ENCODE measurements around the gene ZC3H8.
"Not testable (repeated sequence)": the region's sequence is repeated elsewhere in the genome, so short reads cannot be mapped to it uniquely, and the experiment has no call there.

The ZC3H8 gene

DNA sequence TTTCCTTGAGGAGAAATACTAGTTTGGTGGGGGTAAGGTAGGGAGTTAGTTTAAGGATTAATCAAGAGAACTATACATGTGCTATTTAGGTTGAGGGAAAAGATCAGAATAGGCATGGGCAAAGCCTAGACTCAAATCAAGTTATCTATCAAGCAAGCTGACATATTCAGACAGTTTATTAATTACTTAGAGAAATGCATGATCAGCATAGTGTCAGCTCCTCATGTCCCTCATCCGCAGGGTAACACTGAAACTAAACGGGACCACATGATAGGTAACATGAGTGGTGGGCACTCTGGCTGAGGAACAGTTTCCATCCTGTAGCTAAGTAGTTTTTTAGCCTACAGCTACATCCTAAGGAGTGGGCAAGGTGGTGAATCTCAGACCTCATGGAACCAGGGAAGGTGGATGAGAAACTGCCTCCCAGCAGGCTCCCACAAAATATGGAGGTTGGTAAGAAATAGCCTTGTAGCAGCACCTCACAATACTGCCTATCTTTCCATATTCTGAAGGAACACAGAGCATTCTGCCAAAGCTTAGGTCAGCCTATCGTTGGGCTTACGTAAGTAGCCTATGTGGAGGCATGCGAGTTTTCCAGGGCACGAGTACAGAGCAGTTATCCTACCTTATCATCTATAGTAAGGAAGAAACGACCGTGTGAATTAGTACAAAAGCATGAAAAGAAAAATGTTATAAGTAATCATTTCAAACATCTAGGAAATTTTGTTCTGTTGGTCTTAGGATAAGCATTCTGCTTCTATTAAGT is 39.0 kb upstream of the ZC3H8 start:
- no peak overlapping the region for H3K4me3 ChIP-seq (ENCODE audit: control insufficient read depth, low read depth, low read length)
- TF ChIP-seq, protein P1, sequence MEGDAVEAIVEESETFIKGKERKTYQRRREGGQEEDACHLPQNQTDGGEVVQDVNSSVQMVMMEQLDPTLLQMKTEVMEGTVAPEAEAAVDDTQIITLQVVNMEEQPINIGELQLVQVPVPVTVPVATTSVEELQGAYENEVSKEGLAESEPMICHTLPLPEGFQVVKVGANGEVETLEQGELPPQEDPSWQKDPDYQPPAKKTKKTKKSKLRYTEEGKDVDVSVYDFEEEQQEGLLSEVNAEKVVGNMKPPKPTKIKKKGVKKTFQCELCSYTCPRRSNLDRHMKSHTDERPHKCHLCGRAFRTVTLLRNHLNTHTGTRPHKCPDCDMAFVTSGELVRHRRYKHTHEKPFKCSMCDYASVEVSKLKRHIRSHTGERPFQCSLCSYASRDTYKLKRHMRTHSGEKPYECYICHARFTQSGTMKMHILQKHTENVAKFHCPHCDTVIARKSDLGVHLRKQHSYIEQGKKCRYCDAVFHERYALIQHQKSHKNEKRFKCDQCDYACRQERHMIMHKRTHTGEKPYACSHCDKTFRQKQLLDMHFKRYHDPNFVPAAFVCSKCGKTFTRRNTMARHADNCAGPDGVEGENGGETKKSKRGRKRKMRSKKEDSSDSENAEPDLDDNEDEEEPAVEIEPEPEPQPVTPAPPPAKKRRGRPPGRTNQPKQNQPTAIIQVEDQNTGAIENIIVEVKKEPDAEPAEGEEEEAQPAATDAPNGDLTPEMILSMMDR (IDR thresholded peaks at IDR 0.05; ENCODE audit: control insufficient read depth, insufficient read depth, low read depth, low read length, missing control alignments): no peak

DNA sequence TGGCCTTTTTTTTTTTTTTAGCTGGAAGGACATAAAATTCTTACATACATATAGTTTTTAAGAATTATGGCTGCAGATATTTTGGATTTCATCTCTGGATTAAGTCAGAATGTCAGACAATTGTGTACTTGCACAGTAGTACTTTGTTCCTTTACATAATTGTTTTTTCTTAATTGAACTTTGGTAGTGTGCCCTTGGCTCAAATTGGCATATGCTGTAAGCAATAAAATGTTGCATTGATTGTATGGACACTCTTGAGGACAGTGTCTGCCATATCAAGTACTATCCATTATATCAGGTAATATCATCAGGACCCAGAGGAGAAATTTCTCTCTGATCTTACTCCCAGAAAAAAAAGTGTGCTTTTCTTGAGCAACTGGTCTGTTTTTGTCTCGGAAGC is 35.8 kb upstream of the ZC3H8 start:
- no peak for DNase-seq (ENCODE audit: low read depth)
- TF ChIP-seq, protein P1 (IDR thresholded peaks at IDR 0.05; ENCODE audit: control insufficient read depth, insufficient read depth, low read depth, low read length, missing control alignments): no peak
- no peak overlapping the region for H3K4me3 ChIP-seq (ENCODE audit: control insufficient read depth, low read depth, low read length)

More for the DNA sequence above, 39.0 kb upstream of the ZC3H8 start:
- no peak for DNase-seq (ENCODE audit: low read depth)

DNA sequence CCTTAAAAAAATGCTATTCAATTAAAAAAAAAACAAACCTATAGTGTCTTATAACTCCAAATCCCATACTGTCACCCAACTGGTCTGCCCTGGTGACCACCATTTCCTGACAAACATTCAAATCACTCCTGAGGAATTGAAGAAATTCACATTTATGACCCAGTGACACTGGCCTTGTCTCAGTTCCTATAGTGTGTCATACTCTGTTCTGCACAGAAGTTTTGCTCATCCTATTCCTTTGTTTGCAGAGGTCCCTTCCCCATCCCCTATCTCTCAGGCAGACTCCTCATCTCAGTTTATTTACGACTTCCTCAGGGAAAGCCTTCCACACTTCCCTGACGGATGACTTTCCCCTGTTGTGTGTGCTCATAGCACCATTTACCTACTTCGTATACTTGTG is 35.2 kb upstream of the ZC3H8 start:
- no peak overlapping the region for H3K4me3 ChIP-seq (ENCODE audit: control insufficient read depth, low read depth, low read length)
- TF ChIP-seq, protein P1 (IDR thresholded peaks at IDR 0.05; ENCODE audit: control insufficient read depth, insufficient read depth, low read depth, low read length, missing control alignments): no peak
- no peak for DNase-seq (ENCODE audit: low read depth)

DNA sequence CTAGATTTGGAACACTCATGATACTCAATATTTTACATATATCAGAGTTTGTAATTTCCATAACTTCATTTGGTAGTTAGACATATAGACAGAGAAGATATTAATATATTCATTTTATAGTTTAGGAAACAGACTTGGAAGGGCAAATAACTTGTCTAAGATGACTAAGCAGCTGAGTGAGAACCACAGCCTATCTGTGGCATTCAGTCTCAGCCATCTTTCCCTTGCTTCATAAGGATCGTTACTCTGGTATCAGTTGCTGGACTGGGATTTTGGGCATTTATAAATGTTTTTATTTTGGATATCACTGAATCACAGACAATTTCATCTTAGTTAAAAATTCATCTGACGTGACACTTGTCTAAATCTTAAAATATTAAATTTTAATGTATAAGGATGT is 28.7 kb upstream of the ZC3H8 start:
- H3K4me3 ChIP-seq (ENCODE audit: control insufficient read depth, low read depth, low read length); DNase-seq (ENCODE audit: low read depth): not testable (repeated sequence)

DNA sequence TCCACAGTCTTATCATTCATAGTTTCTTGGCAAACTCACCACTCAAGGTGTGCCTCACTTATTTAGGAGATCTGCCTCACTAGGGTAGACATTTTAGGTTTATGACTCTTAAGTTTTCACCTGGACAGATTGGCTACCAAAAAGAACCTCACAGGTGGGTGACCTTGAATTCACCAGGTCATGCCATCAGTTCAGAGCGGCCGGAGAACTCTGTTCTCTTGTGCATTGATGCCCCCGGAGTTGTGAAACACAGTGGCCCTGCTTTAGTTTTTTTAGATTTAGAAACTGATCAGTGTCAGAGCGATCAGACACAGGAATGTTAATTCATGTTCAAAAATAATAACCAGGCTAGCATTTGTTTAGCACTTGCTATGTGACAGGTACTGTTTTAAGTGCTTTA is 27.2 kb upstream of the ZC3H8 start:
- H3K4me3 ChIP-seq (ENCODE audit: control insufficient read depth, low read depth, low read length); DNase-seq (ENCODE audit: low read depth): not testable (repeated sequence)

DNA sequence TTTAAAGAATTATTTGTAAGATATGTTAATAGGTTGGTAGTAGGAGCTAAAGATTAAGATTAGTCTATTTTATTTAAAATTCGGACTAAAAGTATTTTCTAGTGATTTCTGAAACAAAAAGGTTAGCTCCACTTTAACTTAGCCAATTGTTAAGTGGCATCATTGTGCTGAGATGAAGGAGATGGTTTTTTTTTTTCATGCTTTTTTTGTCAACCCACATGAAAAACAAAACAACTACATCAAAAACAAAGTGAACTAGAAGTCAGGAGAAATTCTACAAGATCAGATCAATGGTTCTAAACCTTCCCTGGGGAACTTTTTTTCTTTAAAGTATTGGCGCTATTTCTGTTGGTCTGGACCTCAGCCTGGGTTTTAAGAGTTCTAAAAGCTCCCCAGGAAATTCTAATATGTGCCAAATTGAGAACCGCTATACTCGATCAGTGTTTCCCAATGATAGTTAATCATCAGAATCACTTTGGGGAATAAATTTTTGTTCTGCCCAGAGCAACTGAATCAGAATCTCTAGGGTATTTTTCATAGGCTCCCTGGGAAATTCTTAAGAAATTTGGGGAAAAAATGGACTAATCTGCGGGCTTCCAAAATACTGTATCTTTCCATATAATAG is 22.9 kb upstream of the ZC3H8 start:
- no peak overlapping the region for H3K4me3 ChIP-seq (ENCODE audit: control insufficient read depth, low read depth, low read length)
- TF ChIP-seq, protein P1 (IDR thresholded peaks at IDR 0.05; ENCODE audit: control insufficient read depth, insufficient read depth, low read depth, low read length, missing control alignments): no peak
- DNase-seq (ENCODE audit: low read depth): no peak

DNA sequence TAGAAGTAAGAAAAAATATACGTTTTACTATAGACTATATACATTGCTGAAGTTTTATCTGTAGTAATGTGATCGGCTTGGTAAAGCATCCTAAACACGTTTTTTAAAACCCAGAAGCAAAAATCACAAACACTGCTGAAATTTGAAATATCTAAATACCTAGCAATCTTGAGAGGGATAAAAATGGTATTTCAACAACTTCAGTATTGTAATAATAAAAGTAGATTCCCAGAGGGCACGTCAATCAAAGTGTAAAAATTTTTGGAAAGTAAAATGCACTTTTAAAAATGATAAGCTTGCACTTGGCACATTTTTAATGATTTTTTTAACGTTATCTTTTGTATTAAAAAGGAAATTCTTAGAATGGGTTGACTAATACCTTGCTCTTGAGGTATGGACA is 22.1 kb upstream of the ZC3H8 start:
- TF ChIP-seq, protein P1 (IDR thresholded peaks at IDR 0.05; ENCODE audit: control insufficient read depth, insufficient read depth, low read depth, low read length, missing control alignments): no peak
- H3K4me3 ChIP-seq (ENCODE audit: control insufficient read depth, low read depth, low read length): no peak overlapping the region
- DNase-seq (ENCODE audit: low read depth): no peak

Data from AG09309 (cell line).